Measurements from ENCODE around the gene PLB1. TPM values are rescaled to one million over a fixed set of nuclear protein-coding genes. Genes with fewer than 3 reads are reported as not detected.
A peak's percentile ranks its signal among the peaks of the same experiment; 100 is the strongest.

PLB1 gene
- total and polyA plus RNA-seq, 2 experiments from 2014 or later = 0.06 to 0.21 TPM

DNA sequence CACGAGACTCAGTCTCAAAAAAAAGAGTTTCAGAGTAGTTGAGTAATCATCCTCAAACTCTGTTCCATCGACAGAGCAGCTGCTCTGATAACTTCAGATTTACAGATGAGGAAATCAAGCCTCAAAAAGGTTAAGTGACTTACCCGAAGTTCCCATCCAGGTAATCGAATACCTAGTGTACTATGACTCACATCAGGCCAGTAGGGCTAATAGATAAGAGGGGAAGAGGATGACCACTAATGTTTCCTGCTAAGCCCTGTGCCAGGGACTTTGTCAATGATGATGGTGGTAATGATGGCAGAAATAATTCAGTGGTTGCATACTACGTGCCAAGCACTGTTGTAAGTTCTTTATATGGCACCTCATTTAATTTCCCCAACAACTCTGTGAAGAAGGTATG is 80.9 kb downstream of the PLB1 start (continued):
- TF ChIP-seq ZNF462 (CRISPR knock-in tag; IDR thresholded peaks at IDR 0.05) (no peak), ZNF114 (CRISPR knock-in tag; IDR thresholded peaks at IDR 0.05) (no peak), REST (IDR thresholded peaks at IDR 0.05; ENCODE audit: unreplicated experiment) (no peak)

DNA sequence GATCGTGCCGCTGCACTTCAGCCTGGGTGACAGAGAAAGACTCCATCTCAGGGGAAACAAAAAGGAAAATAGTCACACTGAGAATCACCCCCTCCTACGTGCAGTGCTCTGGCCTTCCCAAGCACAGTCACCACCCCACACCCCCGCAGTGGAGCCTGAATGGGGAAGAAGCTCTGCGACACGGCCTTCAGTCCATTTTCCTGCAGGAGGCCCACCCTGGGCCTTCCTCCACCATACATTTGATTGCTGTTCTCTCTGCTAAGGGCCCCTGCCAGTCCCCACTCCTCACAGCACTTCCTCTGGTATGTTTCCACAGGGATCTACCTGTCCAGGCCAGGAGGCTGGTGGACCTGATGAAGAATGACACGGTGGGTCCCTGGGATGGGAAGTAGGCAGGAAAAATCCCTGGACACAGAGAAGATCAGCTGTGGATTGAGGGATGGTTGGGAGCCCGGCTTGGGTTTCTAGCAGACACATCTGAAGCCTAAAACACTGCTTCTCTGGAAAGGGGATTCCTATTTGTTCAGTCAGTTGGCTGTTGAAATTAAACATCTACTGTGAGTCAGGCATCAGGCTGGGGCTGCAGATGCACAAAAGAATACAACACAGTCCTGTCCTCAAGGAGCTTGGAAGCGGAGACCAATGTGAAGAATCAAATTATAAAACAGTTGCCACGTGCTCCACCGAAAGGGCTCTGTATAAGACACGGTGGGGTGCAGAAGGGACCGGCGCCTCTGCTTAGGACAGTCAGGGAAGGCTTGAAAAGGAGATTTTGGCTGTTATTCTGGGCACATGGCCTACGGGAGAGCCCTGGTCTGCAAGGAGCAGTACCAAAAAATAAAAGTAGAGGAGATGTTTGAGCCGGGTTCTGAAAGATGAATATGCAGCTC is 82.2 kb downstream of the PLB1 start:
- no peak overlapping the region for H3K4me3 ChIP-seq
- H3F3A ChIP-seq (replicated peaks; ENCODE audit: low read depth) = no peaks in the 10 kb centered on the region
- no peak overlapping the region for H3K27ac ChIP-seq (ENCODE audit: low read depth)
- Mint-ChIP-seq H3K9me3 (no peaks in the 10 kb centered on the region), H3K4me1 (peaks cover 4% of the 10 kb centered on the region; the same call in 2 of the 3 replicates), H3K4me3 (no peak overlapping the region), H3K36me3 (ENCODE audit: low read depth) (no peaks in the 10 kb centered on the region), H3K27ac (no peak overlapping the region), H3K27me3 (ENCODE audit: insufficient read depth, low read depth, poor library complexity) (no peaks in the 10 kb centered on the region)
- no peaks in the 10 kb centered on the region for H4K20me1 ChIP-seq (replicated peaks; ENCODE audit: insufficient read depth)
- H3K79me2 ChIP-seq (replicated peaks; ENCODE audit: insufficient read depth) = no peaks in the 10 kb centered on the region
- ATAC-seq (no peak), DNase-seq (ENCODE audit: low spot score) (no peak)
- no peak overlapping the region for H3K4me2 ChIP-seq
- no peaks in the 10 kb centered on the region for H3K4me1 ChIP-seq (ENCODE audit: insufficient read depth)
- 0 out of 2 replicates have a peak overlapping the region, but pooled peaks have one; percentile 23 for H2AFZ ChIP-seq
- H3K27me3 ChIP-seq (ENCODE audit: insufficient read depth) = no peaks in the 10 kb centered on the region
- no peaks in the 10 kb centered on the region for H3K9me2 ChIP-seq (ENCODE audit: insufficient read depth)
- H3K36me3 ChIP-seq (ENCODE audit: insufficient read depth) = no peaks in the 10 kb centered on the region
- TF ChIP-seq JUNB (IDR thresholded peaks at IDR 0.05; ENCODE audit: unreplicated experiment) = no peak
- no peak for TF ChIP-seq EZH2 (IDR thresholded peaks at IDR 0.05; ENCODE audit: low read depth, unreplicated experiment)
- TF ChIP-seq ZNF331 (CRISPR knock-in tag; IDR thresholded peaks at IDR 0.05; ENCODE audit: low read depth) = no peak
- no peak for TF ChIP-seq POLR2AphosphoS5 (IDR thresholded peaks at IDR 0.05; ENCODE audit: low read depth)
- no peak for TF ChIP-seq REST (IDR thresholded peaks at IDR 0.05; ENCODE audit: unreplicated experiment)
- TF ChIP-seq ZNF114 (CRISPR knock-in tag; IDR thresholded peaks at IDR 0.05) = no peak
- TF ChIP-seq CREB1 (CRISPR knock-in tag; IDR thresholded peaks at IDR 0.05; ENCODE audit: low read depth) = no peak
- TF ChIP-seq EZH2phosphoT487 (IDR thresholded peaks at IDR 0.05; ENCODE audit: unreplicated experiment) = no peak
